HG03469 (cell line): ENCODE measurements around the gene CFAP97D2.
"Not testable (repeated sequence)": the region's sequence is repeated elsewhere in the genome, so short reads cannot be mapped to it uniquely, and the experiment has no call there.

ENCODE experiments used
- ATAC-seq: cut with Tn5 transposase; IDR thresholded peaks from one replicate; pipeline ENCODE4 v1.9.1; 2021; ENCODE audit warnings: mild to moderate bottlenecking, moderate library complexity, moderate number of reproducible peaks; ENCODE audit not compliant: unreplicated experiment

CFAP97D2 gene

DNA sequence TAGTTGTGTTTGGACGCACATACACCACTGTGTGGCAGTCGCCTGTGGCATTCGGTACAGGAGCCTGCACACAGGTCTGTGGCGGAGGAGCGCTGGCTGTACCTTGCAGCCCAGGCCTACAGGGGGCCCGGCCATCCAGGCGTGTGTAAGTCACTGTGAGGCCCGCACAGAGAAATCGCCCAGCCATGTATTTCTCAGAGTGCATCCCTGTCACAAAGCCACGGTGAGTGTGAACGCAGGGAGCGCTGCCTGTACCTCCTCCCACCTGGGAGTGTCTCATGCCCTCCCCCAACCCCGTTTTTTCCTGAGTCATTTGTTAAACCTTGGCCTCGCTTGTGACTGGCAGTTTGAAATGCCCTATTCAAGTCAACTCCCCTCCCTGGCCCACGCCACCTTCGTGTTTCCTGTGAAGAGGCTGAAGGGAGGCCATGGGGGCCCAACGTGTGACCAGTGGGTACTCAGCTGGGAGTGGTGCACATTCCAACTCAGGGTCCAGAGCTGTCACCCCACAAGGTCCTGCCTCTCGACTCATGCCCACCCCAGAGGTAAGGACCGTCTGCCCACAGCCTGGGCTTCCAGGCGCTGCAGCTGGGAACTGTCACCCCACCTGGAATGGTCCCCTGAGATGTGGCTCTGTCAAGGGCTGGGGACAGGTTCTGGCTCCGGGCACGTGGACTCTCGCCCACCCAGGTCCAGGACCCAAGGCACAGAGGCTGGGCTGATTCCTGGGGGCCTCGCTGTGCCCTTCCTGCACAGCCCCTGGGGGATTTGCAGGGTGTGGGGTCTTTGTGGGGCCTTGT is 35.1 kb upstream of the CFAP97D2 start:
- ATAC-seq: no peak

DNA sequence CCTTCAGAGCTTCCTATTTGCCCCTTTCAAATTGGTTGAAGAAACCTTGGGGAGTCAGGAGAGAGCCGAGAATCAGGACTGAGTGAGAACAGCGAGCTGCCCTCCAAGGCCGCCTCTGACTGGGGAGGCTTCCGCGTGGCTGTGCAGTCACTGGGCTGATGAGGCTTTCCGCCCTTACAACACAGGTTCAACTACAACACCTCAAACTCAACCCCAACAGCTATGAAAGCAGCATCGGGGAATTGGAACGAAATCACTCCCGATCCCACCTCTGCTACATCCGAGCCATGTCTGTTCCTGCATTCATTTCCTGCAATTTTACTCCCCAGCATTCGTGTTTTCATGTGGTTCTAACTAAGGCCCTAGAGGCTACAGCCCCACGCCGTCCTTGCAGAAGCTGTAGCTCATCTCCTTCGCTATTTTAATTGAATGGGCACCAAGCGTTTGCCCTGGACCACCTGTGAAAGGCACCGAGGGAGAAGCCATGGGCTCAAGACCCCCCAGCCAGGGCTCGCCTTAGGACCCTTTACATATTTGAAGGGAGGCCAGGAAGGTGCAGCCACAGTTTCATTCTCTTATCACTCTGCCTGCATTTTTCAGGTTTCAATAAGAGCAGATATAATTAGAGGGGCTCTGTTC is 34.3 kb upstream of the CFAP97D2 start:
- no peak for ATAC-seq

DNA sequence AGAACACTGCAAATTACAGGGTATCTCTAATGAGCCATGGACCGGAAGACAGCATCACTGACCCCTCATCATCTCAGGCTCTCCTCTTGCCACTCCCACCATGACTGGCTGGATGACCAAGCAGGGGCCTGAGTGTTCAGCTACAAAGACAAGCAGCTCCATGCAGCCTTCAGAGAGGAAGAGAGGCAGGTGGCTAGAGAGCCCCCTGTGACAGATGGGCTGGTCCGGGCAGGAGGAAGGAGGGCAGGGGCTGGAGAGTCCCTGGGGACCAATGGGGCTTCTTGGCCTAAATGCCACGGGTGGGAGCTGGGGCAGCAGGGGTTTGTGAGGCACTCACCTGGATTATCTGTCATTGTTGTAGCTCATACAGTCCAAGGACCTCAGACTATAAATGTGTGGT is 33.8 kb upstream of the CFAP97D2 start:
- no peak for ATAC-seq

DNA sequence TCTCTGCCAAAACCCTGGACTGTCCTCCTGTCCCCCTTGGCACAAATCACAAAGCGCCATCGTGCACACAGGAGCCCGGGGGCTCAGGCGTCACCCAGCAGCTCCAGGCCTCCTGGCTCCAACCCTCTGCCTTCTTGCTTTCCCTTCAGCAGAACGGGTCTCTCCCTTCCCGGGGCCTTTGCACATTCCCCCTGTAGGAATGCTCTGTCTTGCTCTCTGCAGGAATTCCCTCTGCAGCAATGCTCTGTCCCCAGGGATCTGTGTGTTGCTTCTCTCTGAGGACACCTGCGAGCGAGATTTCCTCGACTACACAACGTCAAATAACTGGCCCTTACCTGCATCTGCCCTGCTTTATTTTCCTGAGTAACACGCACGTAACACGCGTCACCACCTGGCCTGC is 33.3 kb upstream of the CFAP97D2 start:
- no peak for ATAC-seq

DNA sequence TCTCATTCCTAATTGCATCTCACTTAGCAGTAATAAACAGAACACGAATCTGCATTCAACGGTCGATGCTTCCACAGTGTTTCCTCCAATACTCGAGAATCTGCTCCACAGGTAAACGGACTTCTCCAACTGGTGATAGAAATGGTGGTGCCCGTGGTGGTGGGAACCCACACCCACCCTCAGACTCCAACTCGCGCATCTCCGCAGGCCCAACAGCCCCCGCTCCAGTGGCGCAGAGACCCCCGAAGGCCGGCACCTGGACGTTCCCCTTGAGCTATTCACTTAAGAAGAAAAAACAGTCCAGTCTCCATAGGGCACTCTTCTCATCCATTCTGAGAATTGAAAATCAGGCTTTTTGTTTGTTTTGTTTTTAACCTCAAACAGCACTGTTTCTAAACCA is 32.9 kb upstream of the CFAP97D2 start:
- no peak for ATAC-seq

DNA sequence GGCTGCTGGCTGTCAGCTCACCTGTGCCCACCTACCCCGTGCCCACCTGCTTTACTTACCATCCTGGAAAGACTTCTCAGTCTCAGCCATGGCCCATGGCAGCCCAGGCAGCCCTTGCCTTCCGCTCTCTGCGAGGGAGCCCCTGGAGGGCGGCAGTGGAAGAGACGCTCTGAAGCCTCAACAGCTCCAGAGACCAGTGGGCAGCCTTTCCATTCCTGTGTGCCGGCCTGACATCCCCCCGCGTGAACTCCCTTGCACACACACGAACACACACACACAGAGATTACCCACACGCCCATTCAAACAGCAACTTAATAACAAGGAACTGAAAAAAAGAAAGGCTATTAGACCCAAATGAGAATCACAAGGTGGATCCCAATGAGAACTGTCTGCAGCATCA is 32.4 kb upstream of the CFAP97D2 start:
- ATAC-seq: no peak

DNA sequence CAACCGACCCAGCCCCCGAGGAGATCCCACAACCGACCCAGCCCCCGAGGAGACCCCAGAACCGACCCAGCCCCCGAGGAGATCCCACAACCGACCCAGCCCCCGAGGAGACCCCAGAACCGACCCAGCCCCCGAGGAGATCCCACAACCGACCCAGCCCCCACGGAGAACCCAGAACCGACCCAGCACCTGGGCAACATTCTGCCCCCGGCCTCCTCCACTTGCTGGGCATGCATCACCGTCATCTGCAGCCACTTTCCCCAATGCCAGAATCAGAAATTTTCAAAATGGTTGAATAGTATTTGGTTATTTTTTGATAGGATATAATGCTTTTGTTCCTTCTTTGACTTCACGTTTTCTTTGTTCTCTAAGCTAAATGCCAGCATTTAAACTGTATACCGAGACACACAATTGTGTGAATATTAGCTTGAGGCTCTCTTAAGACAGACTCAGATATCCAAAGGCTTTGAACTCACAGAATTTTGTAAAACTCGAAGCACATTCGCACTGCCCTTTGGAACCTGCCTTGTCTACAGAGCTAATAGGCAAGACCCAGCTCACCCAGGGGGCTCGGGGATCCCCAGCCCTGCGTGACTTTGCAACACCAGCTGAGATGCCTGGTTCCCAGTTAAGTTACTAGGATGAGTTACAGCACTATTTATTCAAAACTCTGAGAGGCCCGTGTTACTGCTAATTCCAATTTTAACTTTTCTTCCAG is 31.1 kb upstream of the CFAP97D2 start:
- no peak for ATAC-seq

DNA sequence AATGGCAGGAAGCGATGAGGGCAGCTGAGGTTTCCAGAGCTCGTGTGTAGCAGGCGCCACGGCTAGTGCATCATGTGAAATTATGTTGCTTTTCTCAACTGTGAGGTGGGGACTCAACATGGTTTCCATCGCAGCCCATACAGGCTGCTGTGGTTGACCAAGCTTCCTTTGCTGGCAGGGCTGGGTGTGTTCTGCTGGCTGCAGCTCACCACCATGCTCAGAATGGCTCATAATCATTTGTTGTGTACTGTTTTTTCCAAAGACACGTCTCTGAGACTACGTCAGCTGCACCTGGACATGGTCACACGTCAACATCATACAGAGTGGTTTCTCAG is 30.6 kb upstream of the CFAP97D2 start:
- peak; percentile 87 for ATAC-seq

DNA sequence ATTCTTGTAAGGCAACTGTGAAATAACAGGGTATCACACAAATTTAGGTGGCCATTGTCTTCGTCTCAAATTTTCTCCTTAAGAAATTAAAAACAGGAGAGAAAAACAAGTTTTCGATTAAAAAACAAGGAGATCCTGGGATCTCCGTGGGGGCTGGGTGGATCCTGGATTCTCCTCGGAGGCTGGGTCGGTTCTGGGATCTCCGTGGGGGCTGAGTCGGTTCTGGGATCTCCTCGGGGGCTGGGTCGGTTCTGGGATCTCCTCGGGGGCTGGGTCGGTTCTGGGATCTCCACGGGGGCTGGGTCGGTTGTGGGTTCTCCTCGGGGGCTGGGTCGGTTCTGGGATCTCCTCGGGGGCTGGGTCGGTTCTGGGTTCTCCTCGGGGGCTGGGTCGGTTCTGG is 30.2 kb upstream of the CFAP97D2 start:
- not testable (repeated sequence) for ATAC-seq

DNA sequence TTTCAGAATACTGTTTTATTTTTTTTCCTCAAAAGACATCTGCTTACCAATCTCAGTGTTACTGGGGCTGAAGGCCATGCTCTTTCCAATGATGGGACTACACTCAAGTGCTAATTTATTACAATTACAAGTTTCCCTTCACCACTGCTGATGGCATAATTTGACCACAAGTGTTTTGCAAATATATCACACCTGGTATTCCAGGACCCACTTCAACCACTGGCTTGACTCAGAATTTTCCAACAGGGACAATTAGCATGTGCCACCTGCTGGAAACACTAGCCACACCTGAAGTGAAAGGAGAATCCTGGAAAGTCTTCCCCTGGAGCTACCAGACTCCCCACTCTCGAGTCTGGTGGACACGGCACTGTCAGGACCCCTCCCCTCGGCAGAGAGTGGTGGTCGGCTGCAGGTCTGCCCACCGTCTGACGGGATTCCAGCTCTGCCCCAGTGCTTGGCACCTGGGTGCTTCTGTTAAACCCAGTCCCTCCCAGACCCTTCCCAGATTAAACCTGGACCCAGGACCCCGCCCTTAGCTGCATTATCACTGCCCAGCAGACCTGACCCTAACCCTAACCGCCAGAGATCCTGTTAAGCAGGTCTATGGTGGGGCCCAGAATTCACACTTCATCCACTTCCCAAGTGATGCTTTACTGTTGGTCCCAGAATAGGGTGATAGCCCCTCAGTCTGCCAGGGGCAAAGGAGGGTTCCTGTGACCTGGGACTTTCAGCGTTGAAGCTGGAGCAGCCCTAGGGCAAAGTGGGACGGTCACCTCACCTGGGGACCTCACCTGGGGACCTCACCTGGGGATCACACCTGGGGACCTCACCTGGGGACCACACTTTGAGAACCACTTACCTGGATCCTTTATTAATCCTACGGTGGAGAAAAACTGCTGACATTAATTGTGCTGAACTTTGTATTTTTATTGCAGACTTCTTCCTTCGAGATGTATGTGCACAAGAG is 29.0 kb upstream of the CFAP97D2 start:
- no peak for ATAC-seq

DNA sequence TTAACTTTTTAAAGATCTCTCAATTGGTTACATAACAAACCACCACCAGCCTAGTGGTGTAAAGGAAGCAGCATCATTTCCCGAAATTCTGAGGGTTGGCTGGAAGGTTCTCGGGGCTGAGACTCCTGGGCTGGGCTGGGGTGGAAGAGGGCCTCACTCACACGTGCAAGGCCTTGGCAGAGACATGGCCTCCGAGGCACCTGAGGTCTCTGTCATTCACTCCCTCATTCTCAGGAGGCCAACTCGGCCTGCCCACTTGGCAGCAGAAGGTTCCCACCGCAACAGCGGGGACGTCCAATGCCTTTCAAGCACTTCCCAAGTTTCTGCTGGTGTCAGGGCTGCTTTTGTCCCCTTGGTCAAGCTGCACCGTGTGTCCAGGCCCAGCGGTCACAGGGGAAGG is 28.0 kb upstream of the CFAP97D2 start:
- no peak for ATAC-seq

DNA sequence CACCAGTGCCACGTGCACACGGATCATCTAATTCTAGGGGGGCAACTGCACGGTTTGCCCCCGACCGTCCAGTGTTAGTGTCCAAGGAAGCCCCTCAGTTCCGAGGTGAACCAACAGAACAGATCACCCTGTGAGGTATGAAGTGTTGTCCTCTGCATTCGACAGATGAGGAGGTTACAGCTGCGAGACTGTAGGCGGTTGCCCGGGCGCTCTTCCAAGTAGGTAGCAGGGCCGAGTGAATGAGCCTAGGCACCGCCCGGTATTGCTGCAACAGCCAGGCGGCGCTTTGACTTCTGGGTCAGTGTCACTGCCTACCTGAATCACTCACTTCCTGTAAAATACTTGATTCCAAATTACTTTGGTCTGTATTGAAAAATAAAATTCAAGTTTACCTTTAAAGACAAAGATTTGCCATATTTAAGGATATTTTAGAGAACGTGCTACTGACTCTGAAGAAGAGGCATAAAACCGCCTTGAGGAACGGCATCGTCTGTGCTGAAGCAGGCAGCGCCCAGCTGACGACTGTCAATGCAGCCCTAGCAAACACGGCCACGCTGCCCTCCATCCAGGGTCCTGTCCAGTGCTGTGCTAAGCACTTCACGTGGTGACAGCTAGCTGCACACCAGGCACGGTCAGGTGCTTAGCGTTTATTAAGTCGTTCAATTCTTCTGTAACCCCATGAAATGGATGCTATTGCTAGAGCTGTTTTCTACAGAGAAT is 27.3 kb upstream of the CFAP97D2 start:
- ATAC-seq: no peak

DNA sequence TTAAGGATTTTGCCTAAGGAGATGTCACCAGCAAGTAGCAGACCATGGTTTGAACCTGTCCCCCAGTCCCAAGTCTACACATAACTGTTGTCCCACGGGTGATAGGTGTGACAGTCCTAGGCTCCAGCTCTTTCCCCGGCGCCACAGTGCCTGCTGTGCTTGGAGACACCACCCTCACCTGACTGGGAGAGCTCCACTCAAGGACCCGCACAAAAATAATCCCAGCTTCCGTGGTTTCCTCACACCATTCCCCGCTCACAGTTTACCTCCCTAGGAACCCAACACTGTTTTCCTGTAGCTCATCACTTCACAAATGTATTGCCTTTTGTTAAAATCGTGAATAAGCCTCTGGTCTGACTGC is 26.8 kb upstream of the CFAP97D2 start:
- ATAC-seq: no peak

DNA sequence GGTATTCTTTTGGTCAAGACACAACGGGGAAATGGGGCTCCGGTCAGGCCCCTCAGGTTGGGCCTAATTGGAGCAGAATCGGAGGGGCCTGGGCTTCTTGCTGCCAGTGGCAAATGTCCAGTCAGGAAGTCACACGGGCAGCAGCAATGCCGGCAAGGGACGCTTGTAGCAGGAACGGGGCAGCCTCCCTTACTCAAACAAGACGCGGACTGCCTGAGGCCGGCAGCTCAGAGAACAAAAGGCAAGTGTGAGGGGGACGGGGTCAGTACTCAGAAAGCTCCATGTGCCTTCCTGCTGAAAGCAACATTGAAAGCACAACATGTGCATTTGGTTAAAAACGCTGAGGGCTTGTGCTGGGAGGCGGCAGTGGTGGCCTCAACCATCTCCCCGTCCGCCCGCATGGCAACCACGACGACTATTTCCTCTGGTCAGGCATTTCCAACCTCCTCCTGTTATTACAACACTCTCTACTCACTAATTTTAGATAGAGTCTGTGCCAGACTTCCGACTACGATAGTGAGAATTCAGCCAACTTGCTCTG is 26.2 kb upstream of the CFAP97D2 start:
- no peak for ATAC-seq

DNA sequence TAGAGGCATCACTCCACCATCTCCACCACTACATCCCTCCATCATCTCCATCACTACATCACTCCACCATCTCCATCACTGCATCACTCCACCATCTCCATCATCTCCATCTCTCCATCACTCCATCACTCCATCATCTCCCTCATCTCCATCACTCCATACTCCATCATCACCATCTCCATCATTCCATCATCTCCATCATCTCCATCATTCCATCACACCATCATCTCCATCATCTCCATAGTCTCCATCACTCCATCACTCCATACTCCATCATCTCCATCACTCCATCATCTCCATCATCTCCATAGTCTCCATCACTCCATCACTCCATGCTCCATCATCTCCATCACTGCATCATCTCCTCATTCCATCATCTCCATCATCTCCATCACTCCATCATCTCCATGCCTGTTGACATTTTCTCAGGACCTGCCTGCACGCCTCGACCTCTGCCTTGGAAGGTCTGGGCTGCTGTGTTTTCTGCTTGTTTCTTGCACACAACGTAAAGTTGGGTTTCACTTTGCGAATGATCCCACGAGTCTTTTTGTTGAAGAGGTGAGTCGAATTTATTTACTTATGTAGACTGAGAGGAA is 25.5 kb upstream of the CFAP97D2 start:
- ATAC-seq: no peak

DNA sequence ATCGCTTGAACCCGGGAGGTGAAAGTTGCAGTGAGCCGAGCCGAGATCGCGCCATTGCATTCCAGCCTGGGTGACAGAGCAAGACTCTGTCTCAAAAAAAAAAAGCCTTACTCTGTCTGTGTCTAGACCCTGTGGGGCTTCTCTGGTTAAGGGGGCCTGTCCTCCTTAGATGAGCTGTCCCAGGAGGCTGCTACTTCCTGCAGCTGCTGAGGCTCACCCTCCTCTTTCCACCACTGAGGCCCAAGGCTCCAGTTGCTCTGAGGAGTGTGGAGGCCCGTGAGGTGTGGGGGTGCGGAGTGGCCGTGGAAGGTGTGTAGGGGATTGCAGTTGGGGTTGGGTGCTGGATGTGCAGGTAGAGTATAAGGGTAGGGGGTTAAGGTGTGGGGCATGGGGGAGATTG is 24.6 kb upstream of the CFAP97D2 start:
- no peak for ATAC-seq

DNA sequence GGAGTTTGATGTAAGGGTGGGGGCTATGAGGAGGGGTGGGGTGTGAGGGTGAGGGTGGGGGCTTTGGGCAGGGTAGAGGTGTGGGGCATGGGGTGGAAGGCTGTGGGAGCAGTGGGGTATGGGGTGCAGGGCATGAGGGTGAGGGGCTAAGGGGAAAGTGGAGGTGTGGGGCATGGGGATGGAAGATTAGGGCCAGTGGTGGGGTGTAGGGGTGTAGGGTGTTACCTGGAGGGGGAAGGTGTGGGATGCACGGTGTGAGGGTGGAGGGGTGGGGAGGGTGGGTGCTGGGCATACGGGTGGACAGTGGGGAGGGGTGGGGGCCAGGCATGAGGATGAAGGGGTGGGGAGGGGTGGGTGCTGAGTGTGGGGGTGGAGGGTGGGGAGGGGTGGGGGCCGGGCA is 23.7 kb upstream of the CFAP97D2 start:
- ATAC-seq: no peak

DNA sequence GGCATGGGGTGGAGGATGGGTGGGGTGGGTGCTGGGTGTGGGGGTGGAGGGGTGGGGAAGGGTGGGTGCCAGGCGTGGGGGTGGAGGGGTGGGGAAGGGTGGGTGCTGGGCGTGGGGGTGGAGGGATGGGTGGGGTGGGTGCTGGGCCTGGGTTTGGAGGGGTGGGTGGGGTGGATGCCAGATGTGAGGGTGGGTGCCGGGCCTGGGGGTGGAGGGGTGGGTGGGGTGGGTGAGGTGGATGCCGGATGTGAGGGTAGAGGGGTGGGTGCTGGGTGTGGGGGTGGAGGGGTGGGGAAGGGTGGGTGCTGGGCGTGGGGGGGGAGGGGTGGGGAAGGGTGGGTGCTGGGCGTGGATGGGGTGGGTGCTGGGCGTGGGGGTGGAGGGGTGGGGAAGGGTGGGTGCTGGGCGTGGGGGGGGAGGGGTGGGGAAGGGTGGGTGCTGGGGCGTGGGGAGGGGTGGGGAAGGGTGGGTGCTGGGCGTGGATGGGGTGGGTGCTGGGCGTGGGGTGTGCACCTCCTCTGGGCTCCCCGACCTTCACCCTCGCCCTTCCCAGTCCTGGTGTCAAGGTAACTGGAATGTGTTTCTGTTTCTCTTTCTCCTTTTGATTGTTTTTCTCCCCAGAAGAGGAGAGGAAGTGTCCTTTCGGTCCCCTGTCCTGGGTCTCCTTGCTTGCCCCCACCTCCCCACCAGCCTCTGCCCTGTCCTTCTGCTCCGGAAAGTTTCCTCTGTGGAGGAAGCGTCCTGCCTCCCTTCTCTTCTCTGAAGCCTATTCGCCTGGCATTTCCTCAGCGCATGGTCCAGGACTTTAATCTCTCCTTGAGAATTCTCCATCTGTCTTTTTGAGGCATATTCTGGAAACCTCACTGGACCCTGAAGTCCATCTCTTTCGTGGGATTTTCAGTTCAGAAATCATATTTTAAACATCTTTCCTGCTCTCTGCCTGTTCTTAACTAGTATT is 22.9 kb upstream of the CFAP97D2 start:
- ATAC-seq: no peak
